Sigmoid colon (tissue), 7 donors: ENCODE data around the gene ZNF19. TPM values are rescaled to one million over a fixed set of nuclear protein-coding genes. Genes with fewer than 3 reads are reported as not detected.
A peak's percentile ranks its signal among the peaks of the same experiment; 100 is the strongest.

Experiments used
- DNase-seq: peaks from one replicate; pipeline ENCODE4 v3.0.0-alpha.2; 2019
- H3K27ac ChIP-seq, 4 donors: fragments of 200-600 bp; sonication (generic); one replicate each; pipeline ENCODE4 v1.5.1; 2016 to 2019; ENCODE audit warnings: mild to moderate bottlenecking in 1 of 4
- H3K27me3 ChIP-seq, 3 donors: fragments of 200-600 bp; sonication (generic); one replicate each; pipeline ENCODE4 v1.5.1; 2019; ENCODE audit warnings: mild to moderate bottlenecking in 1 of 3
- H3K36me3 ChIP-seq, 4 donors: fragments of 200-600 bp; sonication (generic); one replicate each; pipeline ENCODE4 v1.5.1; 2016 to 2019
- H3K4me1 ChIP-seq, 4 donors: fragments of 200-600 bp; sonication (generic); one replicate each; pipeline ENCODE4 v1.5.1; 2017 to 2019
- H3K4me3 ChIP-seq, 4 donors: fragments of 200-600 bp; sonication (generic); one replicate each; pipeline ENCODE4 v1.5.1; 2017 to 2019; ENCODE audit warnings: mild to moderate bottlenecking in 2 of 4, moderate library complexity in 1 of 4
- H3K9me3 ChIP-seq, 4 donors: fragments of 200-600 bp in 3 of 4; sonication (generic) in 3 of 4; one replicate each; pipeline versions ENCODE4 v1.5.1 to v1.6.1; 2013 to 2019
- CTCF ChIP-seq, 4 experiments: fragments of 450-650 bp in 3 of 4; fragments of 200-600 bp in 1 of 4; IDR thresholded peaks; one replicate each; pipeline ENCODE4 v1.5.1; 2016 to 2019; ENCODE audit warnings: antibody characterized with exemption in 4 of 4, mild to moderate bottlenecking in 3 of 4, moderate library complexity in 2 of 4
- EP300 ChIP-seq, 4 donors: sonication (generic); formaldehyde crosslinking; IDR thresholded peaks; one replicate each; pipeline ENCODE4 v1.6.1; 2017; ENCODE audit warnings: antibody characterized with exemption in 4 of 4
- POLR2A ChIP-seq, 2 donors: fragments of 450-650 bp; IDR thresholded peaks; one replicate each; pipeline ENCODE4 v1.6.1; 2016; ENCODE audit warnings: antibody characterized with exemption in 2 of 2, mild to moderate bottlenecking in 2 of 2, moderate library complexity in 2 of 2
- POLR2AphosphoS5 ChIP-seq, 4 donors: sonication (generic); formaldehyde crosslinking; IDR thresholded peaks; one replicate each; pipeline ENCODE4 v1.6.1; 2017; ENCODE audit warnings: antibody characterized with exemption in 4 of 4
- WGBS, 2 donors: extraction: QIAGEN DNeasy Blood & Tissue Kit; methylation state at CpG; one replicate each; pipeline ENCODE4 v1.1.7; 2013; 5-methylcytosine and 5-hydroxymethylcytosine counted together
- intact Hi-C: fragments of 100-400 bp; cut with DNase I; formaldehyde crosslinking; loops from one replicate; pipeline ENCODE4 v1.15.1; 2023
- polyA plus RNA-seq, 3 donors: library from polyadenylated mRNA; stranded (reverse); fragments of 200-250 nt; gene quantifications; one replicate each; pipeline ENCODE4 v1.2.3, GENCODE V29; 2013
- total RNA-seq, 4 donors: library from RNA; depleted of rRNA; stranded (reverse); fragments of >200 nt; gene quantifications; one replicate each; pipeline ENCODE4 v1.1.0, GENCODE V29; 2016
- donor health status: healthy with polysubstance abuse.
- donor health status: Bipolar disorder and iron deficiency.
- donor health status: healthy.

The ZNF19 gene
- total and polyA plus RNA-seq, 7 donors, result 2.3 to 7.4 (median 5.2) TPM

GRCh38 chr16:71464231-71464630, 24.9 kb downstream of the ZNF19 start:
- H3K9me3 ChIP-seq, result no peaks in the 10 kb centered on the region
- H3K36me3 ChIP-seq, result no peaks in the 10 kb centered on the region
- TF ChIP-seq POLR2AphosphoS5 (IDR thresholded peaks at IDR 0.05), result no peak
- no peak for TF ChIP-seq EP300 (IDR thresholded peaks at IDR 0.05)
- TF ChIP-seq CTCF (IDR thresholded peaks at IDR 0.05), result no peak
- WGBS, 2 donors, result 59 to 75% methylated on average over 1 of the region's 1 CpG
- peaks cover 0 to 28% (median 22%) of the 10 kb centered on the region in 4 donors for H3K4me1 ChIP-seq
- no peak overlapping the region for H3K4me3 ChIP-seq
- H3K27ac ChIP-seq, result no peak overlapping the region
- H3K27me3 ChIP-seq, result no peaks in the 10 kb centered on the region
- intact Hi-C loops, result loop anchor here (5.0 kb wide), 1 partner anchor 628 kb away; the partner anchor contains the start of genes DHX38 and TXNL4B
- no peak for DNase-seq

GRCh38 chr16:71461686-71462648, 27.2 kb downstream of the ZNF19 start, which contains the start of gene ZNF23:
TSS of gene ZNF23 (minus strand) at chr16:71462247. CDS start at chr16:71456796, 5,451 bp downstream.
- peak within 1 kb of the TSS; percentile 76 to 92 (median 78) for H3K4me3 ChIP-seq
- 1% methylated on average over 52 of the region's 52 CpGs for WGBS, 2 donors
- TF ChIP-seq POLR2AphosphoS5 (IDR thresholded peaks at IDR 0.05), result peak; percentile 93 to 98 (median 95)
- TF ChIP-seq POLR2A (IDR thresholded peaks at IDR 0.05), result peak; percentile 62 to 90
- peak in 1 of 4 donors; percentile 54 for TF ChIP-seq EP300 (IDR thresholded peaks at IDR 0.05)
- no peak for TF ChIP-seq CTCF (IDR thresholded peaks at IDR 0.05)
- peaks cover 0 to 28% (median 22%) of the 10 kb centered on the region in 4 donors for H3K4me1 ChIP-seq
- no peaks in the 10 kb centered on the region for H3K27me3 ChIP-seq
- H3K36me3 ChIP-seq, result peaks cover 0 to 2% (median 0%) of the 10 kb centered on the region in 4 donors
- peak; percentile 94 for DNase-seq
- no peaks in the 10 kb centered on the region for H3K9me3 ChIP-seq
- peak within 1 kb of the TSS; percentile 86 to 95 (median 92) for H3K27ac ChIP-seq
- intact Hi-C loops, result loop anchor here (1.0 to 5.0 kb wide), 2 partner anchors 22 to 630 kb away; partner anchors contain the start of genes DHX38 and TXNL4B

GRCh38 chr16:71460941-71461340, 28.2 kb downstream of the ZNF19 start:
- DNase-seq, result no peak
- Histone ChIP-seq H3K36me3 (peaks cover 0 to 12% (median 8%) of the 10 kb centered on the region in 4 donors), H3K4me3 (peak overlapping the region in 2 of 4 donors; percentile 76 to 77), H3K27ac (peak overlapping the region in 2 of 4 donors; percentile 45 to 86), H3K4me1 (peaks cover 0 to 28% (median 22%) of the 10 kb centered on the region in 4 donors), H3K9me3 (no peaks in the 10 kb centered on the region), H3K27me3 (no peaks in the 10 kb centered on the region)
- intact Hi-C loops, result loop anchor here (5.0 kb wide), 1 partner anchor 631 kb away; the partner anchor contains the start of genes DHX38 and TXNL4B
- WGBS, 2 donors, result 93 to 97% methylated on average over 1 of the region's 1 CpG
- no peak for TF ChIP-seq POLR2AphosphoS5 (IDR thresholded peaks at IDR 0.05)
- no peak for TF ChIP-seq CTCF (IDR thresholded peaks at IDR 0.05)
- no peak for TF ChIP-seq EP300 (IDR thresholded peaks at IDR 0.05)
- no peak for TF ChIP-seq POLR2A (IDR thresholded peaks at IDR 0.05)

GRCh38 chr16:71460236-71460635, 28.9 kb downstream of the ZNF19 start:
- Histone ChIP-seq H3K36me3 (peaks cover 0 to 19% (median 15%) of the 10 kb centered on the region in 4 donors), H3K27me3 (no peaks in the 10 kb centered on the region), H3K4me1 (peaks cover 0 to 28% (median 22%) of the 10 kb centered on the region in 4 donors), H3K27ac (peak overlapping the region in 3 of 4 donors; percentile 13 to 86 (median 64)), H3K9me3 (no peaks in the 10 kb centered on the region), H3K4me3 (no peak overlapping the region)
- WGBS, 2 donors, result 88 to 90% methylated on average over 4 of the region's 4 CpGs
- TF ChIP-seq EP300 (IDR thresholded peaks at IDR 0.05) (no peak), POLR2A (IDR thresholded peaks at IDR 0.05) (no peak), CTCF (IDR thresholded peaks at IDR 0.05) (no peak), POLR2AphosphoS5 (IDR thresholded peaks at IDR 0.05) (no peak)
- no peak for DNase-seq
- intact Hi-C loops, result loop anchor here (5.0 kb wide), 1 partner anchor 632 kb away; the partner anchor contains the start of genes DHX38 and TXNL4B
